GM23338 (cell line): Measurements from ENCODE around the gene DMRTC2. TPM values are rescaled to one million over a fixed set of nuclear protein-coding genes. Genes with fewer than 3 reads are reported as not detected.

Experiments
- ATAC-seq: fragments of 200-7000 bp; cut with Tn5 transposase; 3 replicates; pipeline ENCODE4 v1.9.1; 2020
- DNase-seq: peaks from one replicate; pipeline ENCODE4 v3.0.0-alpha.2; 2015; ENCODE audit warnings: low spot score
- H2AFZ ChIP-seq: fragments of 200-600 bp; sonication (generic); 2 replicates; pipeline ENCODE4 v1.8.0; 2016; ENCODE audit warnings: antibody characterized with exemption, mild to moderate bottlenecking, moderate library complexity
- H3F3A ChIP-seq: fragments of 200-600 bp; sonication (generic); replicated peaks from 2 replicates; pipeline ENCODE4 v1.8.0; 2017; ENCODE audit warnings: antibody characterized with exemption, mixed run types, low read depth
- H3K27ac ChIP-seq: fragments of 200-600 bp; sonication (generic); 2 replicates; pipeline ENCODE4 v1.6.1; 2016; ENCODE audit warnings: low read depth
- H3K27me3 ChIP-seq: fragments of 200-600 bp; sonication (generic); 2 replicates; pipeline ENCODE4 v1.8.0; 2016; ENCODE audit warnings: mild to moderate bottlenecking, mixed run types, moderate library complexity; ENCODE audit not compliant: insufficient read depth
- H3K36me3 ChIP-seq: fragments of 200-600 bp; sonication (generic); 2 replicates; pipeline ENCODE4 v1.8.0; 2016; ENCODE audit warnings: mild to moderate bottlenecking; ENCODE audit not compliant: insufficient read depth
- H3K4me1 ChIP-seq: fragments of 200-600 bp; sonication (generic); 2 replicates; pipeline ENCODE4 v1.8.0; 2016; ENCODE audit warnings: mild to moderate bottlenecking, moderate library complexity; ENCODE audit not compliant: insufficient read depth
- H3K4me2 ChIP-seq: fragments of 200-600 bp; sonication (generic); 2 replicates; pipeline ENCODE4 v1.7.1; 2017; ENCODE audit warnings: mixed run types
- H3K4me3 ChIP-seq: fragments of 200-600 bp; sonication (generic); 2 replicates; pipeline ENCODE4 v1.6.1; 2016; ENCODE audit warnings: mixed run types
- H3K79me2 ChIP-seq: fragments of 200-600 bp; sonication (generic); replicated peaks from 2 replicates; pipeline ENCODE4 v1.8.0; 2017; ENCODE audit warnings: mild to moderate bottlenecking; ENCODE audit not compliant: insufficient read depth
- H3K9me2 ChIP-seq: fragments of 200-600 bp; sonication (generic); 2 replicates; pipeline ENCODE4 v1.8.0; 2017; ENCODE audit not compliant: insufficient read depth
- H4K20me1 ChIP-seq: fragments of 200-600 bp; sonication (generic); replicated peaks from 2 replicates; pipeline ENCODE4 v1.8.0; 2017; ENCODE audit warnings: mild to moderate bottlenecking; ENCODE audit not compliant: insufficient read depth
- H3K27ac Mint-ChIP-seq: 2 replicates; pipeline ENCODE4 v1.8.0; 2020; ENCODE audit warnings: inconsistent platforms, mild to moderate bottlenecking, moderate library complexity, mixed read lengths
- H3K27me3 Mint-ChIP-seq: 3 replicates; pipeline ENCODE4 v1.8.0; 2022; ENCODE audit warnings: low read depth, mild to moderate bottlenecking, moderate library complexity, mixed read lengths, inconsistent platforms; ENCODE audit not compliant: insufficient read depth, poor library complexity
- H3K36me3 Mint-ChIP-seq: 3 replicates; pipeline ENCODE4 v1.8.0; 2021; ENCODE audit warnings: low read depth, mild to moderate bottlenecking, inconsistent platforms, moderate library complexity, mixed read lengths
- H3K4me1 Mint-ChIP-seq: 3 replicates; pipeline ENCODE4 v1.8.0; 2020; ENCODE audit warnings: mild to moderate bottlenecking, inconsistent platforms, mixed read lengths
- H3K4me3 Mint-ChIP-seq: 3 replicates; pipeline ENCODE4 v1.8.0; 2021; ENCODE audit warnings: moderate library complexity, mild to moderate bottlenecking, inconsistent platforms, mixed read lengths
- H3K9me3 Mint-ChIP-seq: 3 replicates; pipeline ENCODE4 v1.8.0; 2020; ENCODE audit warnings: moderate library complexity, mild to moderate bottlenecking, inconsistent platforms, mixed read lengths
- CREB1 ChIP-seq: fragments of 250-450 bp; sonication (Bioruptor Pico); IDR thresholded peaks from 2 replicates; pipeline ENCODE4 v1.5.0; 2020; ENCODE audit warnings: low read depth, mild to moderate bottlenecking, moderate library complexity
- CTCF ChIP-seq, 2 experiments: fragments of 200-600 bp in 1 of 2; sonication (generic) in 1 of 2; conservative IDR thresholded peaks; 2 replicates each; pipeline versions ENCODE4 v1.5.1 to v1.6.1; 2016 to 2017; ENCODE audit warnings: antibody characterized with exemption in 2 of 2, low read depth in 2 of 2, mild to moderate bottlenecking in 2 of 2, moderate library complexity in 1 of 2
- ETS1 ChIP-seq: IDR thresholded peaks from 2 replicates; pipeline ENCODE4 v1.6.1; 2016; ENCODE audit warnings: antibody characterized with exemption
- EZH2 ChIP-seq: fragments of 200-600 bp; sonication (generic); IDR thresholded peaks from one replicate; pipeline ENCODE4 v1.8.0; 2017; ENCODE audit warnings: antibody characterized with exemption, mild to moderate bottlenecking, low read depth; ENCODE audit not compliant: unreplicated experiment
- EZH2phosphoT487 ChIP-seq: fragments of 200-600 bp; sonication (generic); IDR thresholded peaks from one replicate; pipeline ENCODE4 v1.8.1; 2018; ENCODE audit warnings: antibody characterized with exemption; ENCODE audit not compliant: unreplicated experiment
- JUNB ChIP-seq: IDR thresholded peaks from one replicate; pipeline ENCODE4 v1.6.1; 2016; ENCODE audit warnings: antibody characterized with exemption; ENCODE audit not compliant: unreplicated experiment
- NANOG ChIP-seq: IDR thresholded peaks from 2 replicates; pipeline ENCODE4 v1.6.1; 2016; ENCODE audit warnings: antibody characterized with exemption, borderline replicate concordance
- POLR2AphosphoS5 ChIP-seq: IDR thresholded peaks from 2 replicates; pipeline ENCODE4 v1.6.1; 2016; ENCODE audit warnings: antibody characterized with exemption, low read depth
- REST ChIP-seq: IDR thresholded peaks from one replicate; pipeline ENCODE4 v1.6.1; 2018; ENCODE audit warnings: antibody characterized with exemption; ENCODE audit not compliant: unreplicated experiment
- STAT1 ChIP-seq: IDR thresholded peaks from one replicate; pipeline ENCODE4 v1.6.1; 2016; ENCODE audit warnings: antibody characterized with exemption; ENCODE audit not compliant: unreplicated experiment
- ZNF114 ChIP-seq: fragments of 250-450 bp; sonication (Bioruptor Pico); IDR thresholded peaks from 2 replicates; pipeline ENCODE4 v1.5.0; 2020; ENCODE audit warnings: mild to moderate bottlenecking, moderate library complexity
- ZNF331 ChIP-seq: fragments of 250-450 bp; sonication (Bioruptor Pico); IDR thresholded peaks from 2 replicates; pipeline ENCODE4 v1.5.0; 2020; ENCODE audit warnings: low read depth, mild to moderate bottlenecking, moderate library complexity
- ZNF462 ChIP-seq: fragments of 250-450 bp; sonication (Bioruptor Pico); IDR thresholded peaks from 2 replicates; pipeline ENCODE4 v1.5.0; 2020; ENCODE audit warnings: mild to moderate bottlenecking, moderate library complexity
- polyA plus RNA-seq: library from polyadenylated mRNA; unstranded; fragments of >200 nt; fragmentation: Nextera tagmentation; extraction: Ambion mirVana; gene quantifications from 2 replicates; pipeline ENCODE4 v1.2.1, GENCODE V29; 2016
- total RNA-seq: library from RNA; depleted of rRNA; stranded (reverse); fragments of >200 nt; shearing (Covaris generic); gene quantifications from 2 replicates; pipeline ENCODE4 v1.2.3, GENCODE V29; 2014

Gene DMRTC2
- total and polyA plus RNA-seq, 2 experiments from 2014 or later = 0.21 TPM; not detected in 1

DNA sequence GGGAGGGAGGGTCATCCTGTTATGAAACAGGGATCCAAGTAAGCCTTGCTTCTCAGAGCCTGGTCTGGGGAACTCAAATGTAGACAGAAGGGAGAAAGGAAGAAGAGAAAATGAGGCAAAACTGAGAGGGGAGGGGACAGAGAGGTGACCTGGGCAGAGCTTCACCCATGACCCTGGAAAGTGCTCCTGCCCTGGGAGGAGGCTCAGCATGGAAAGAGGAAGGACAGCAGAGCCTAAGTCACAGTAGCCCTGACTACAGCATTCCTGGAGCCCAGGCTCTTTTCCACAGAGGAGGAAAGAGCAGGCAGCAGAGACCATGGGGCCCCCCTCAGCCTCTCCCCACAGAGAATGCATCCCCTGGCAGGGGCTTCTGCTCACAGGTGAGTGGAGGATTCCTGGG lies 48.5 kb upstream of the DMRTC2 start, which contains the start of gene CEACAM3:
Gene CEACAM3, plus strand, starts transcription at position 226 of the 400 bp plus-strand sequence. Its CDS starts 91 bp downstream, at position 317.
- Histone ChIP-seq H3K79me2 (no peaks in the 10 kb centered on the region), H3K9me2 (no peaks in the 10 kb centered on the region), H4K20me1 (no peaks in the 10 kb centered on the region), H3K27ac (no peak within 1 kb of the TSS), H3F3A (no peaks in the 10 kb centered on the region), H3K4me3 (no peak within 1 kb of the TSS), H2AFZ (no peak within 1 kb of the TSS), H3K27me3 (no peaks in the 10 kb centered on the region), H3K4me2 (no peak within 1 kb of the TSS), H3K4me1 (no peaks in the 10 kb centered on the region), H3K36me3 (no peaks in the 10 kb centered on the region)
- peaks cover 7% of the 10 kb centered on the region; the same call in 2 of the 3 replicates for H3K9me3 Mint-ChIP-seq
- DNase-seq = no peak
- H3K27me3 Mint-ChIP-seq = peaks cover 10% of the 10 kb centered on the region
- no peaks in the 10 kb centered on the region; the same call in 2 of the 3 replicates for H3K36me3 Mint-ChIP-seq
- TF ChIP-seq STAT1 (no peak), ZNF462 (CRISPR knock-in tag) (no peak), NANOG (no peak), EZH2 (no peak), EZH2phosphoT487 (no peak), ZNF114 (no peak), POLR2AphosphoS5 (no peak), ZNF331 (CRISPR knock-in tag) (no peak), CREB1 (no peak), ETS1 (no peak), REST (no peak), CTCF (conservative IDR thresholded peaks at IDR 0.05; ENCODE audit: low read depth in 2 of 2) (no peak), JUNB (no peak)
- H3K4me3 Mint-ChIP-seq = no peak within 1 kb of the TSS
- H3K27ac Mint-ChIP-seq = no peak within 1 kb of the TSS
- no peak for ATAC-seq
- H3K4me1 Mint-ChIP-seq = peaks cover 4% of the 10 kb centered on the region; the same call in 1 of the 3 replicates
